ENCODE measurements around the gene ASPDH. TPM values are rescaled to one million over a fixed set of nuclear protein-coding genes. Genes with fewer than 3 reads are reported as not detected.

Gene ASPDH
- total and polyA plus RNA-seq, 2 of the 4 experiments (the other 2 are of a cell fraction), result not detected

DNA sequence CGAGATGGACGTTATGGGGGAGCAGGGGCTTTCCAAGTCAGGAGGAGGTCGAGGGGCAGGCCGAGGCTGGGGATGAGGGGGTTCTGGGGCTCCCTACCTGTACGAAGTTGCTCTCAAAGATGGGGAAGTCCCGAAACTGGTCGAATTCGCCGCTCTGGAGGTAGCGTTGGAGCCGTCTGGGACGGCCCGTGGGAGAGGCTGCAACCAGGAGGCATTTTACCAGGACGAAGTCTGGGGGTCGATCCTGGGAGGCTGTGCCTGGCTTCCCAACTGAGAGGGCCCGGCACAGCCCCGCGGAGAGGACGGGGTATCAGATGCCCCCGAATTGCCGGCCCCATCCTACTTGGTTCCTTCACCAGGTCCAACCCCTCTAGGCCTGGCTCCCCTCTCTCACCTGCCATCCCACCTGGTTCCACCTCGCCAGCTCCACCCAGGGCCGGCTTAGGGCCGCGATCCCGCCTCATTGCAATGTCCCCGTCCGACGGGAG lies 37.9 kb downstream of the ASPDH start (continued):
- TF ChIP-seq, protein P1, sequence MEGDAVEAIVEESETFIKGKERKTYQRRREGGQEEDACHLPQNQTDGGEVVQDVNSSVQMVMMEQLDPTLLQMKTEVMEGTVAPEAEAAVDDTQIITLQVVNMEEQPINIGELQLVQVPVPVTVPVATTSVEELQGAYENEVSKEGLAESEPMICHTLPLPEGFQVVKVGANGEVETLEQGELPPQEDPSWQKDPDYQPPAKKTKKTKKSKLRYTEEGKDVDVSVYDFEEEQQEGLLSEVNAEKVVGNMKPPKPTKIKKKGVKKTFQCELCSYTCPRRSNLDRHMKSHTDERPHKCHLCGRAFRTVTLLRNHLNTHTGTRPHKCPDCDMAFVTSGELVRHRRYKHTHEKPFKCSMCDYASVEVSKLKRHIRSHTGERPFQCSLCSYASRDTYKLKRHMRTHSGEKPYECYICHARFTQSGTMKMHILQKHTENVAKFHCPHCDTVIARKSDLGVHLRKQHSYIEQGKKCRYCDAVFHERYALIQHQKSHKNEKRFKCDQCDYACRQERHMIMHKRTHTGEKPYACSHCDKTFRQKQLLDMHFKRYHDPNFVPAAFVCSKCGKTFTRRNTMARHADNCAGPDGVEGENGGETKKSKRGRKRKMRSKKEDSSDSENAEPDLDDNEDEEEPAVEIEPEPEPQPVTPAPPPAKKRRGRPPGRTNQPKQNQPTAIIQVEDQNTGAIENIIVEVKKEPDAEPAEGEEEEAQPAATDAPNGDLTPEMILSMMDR (conservative IDR thresholded peaks at IDR 0.05; ENCODE audit: low read depth, low read length), result no peak

DNA sequence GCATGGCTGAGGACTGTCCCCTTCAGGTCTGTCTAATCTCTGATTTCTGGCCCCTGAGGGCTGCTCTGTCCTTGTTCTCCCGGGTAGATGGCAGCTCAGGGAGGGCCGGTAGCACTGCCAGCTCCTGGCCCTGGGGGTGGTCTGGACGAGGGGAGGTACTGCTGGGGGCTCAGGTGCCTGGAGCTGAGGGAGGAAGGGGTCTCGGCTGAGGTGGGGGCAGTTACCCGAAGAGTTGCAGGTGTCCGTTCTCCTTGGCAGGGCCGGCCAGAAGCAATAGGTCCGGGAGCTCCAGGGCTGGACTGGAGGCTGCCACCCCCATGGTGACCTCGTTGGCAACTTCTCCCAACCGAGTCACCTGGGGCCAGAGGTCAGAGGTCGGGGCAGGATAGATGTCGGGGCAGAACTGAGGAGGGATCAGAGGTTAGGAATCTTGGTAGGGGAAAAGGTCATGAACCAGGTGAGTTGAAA lies 38.6 kb downstream of the ASPDH start:
- Histone ChIP-seq H3K18ac (ENCODE audit: low read depth, low read length) (no peak overlapping the region), H4K91ac (ENCODE audit: insufficient read depth, low read depth, low read length) (no peak overlapping the region), H3K4me1 (ENCODE audit: control insufficient read depth, insufficient read depth, low read length) (0 out of 2 replicates have a peak, but pooled peaks cover 2% of the 10 kb centered on the region), H2AK5ac (ENCODE audit: low read depth, low read length) (no peak overlapping the region), H4K8ac (ENCODE audit: low read depth in 2 of 2, low read length in 2 of 2) (no peak overlapping the region; a peak in 1 of 4 replicates), H2BK5ac (ENCODE audit: low read depth, low read length, poor library complexity, severe bottlenecking) (no peak overlapping the region), H3K14ac (replicated peaks; ENCODE audit: low read depth, low read length) (no peak overlapping the region), H4K5ac (ENCODE audit: low read depth, low read length) (no peak overlapping the region), H2BK120ac (ENCODE audit: low read depth, low read length) (no peak overlapping the region), H3K4me3 (ENCODE audit: insufficient read depth, low read depth, low read length) (no peak overlapping the region), H3K9ac (ENCODE audit: low read depth, low read length) (no peak overlapping the region), H3K9me3 (ENCODE audit: control insufficient read depth, insufficient read depth, low read length) (no peaks in the 10 kb centered on the region), H3K36me3 (ENCODE audit: control insufficient read depth, insufficient read depth, low read length) (peaks cover 12% of the 10 kb centered on the region; the same call in 1 of the 2 replicates), H2AFZ (replicated peaks; ENCODE audit: low read length, poor library complexity) (no peak overlapping the region), H3K79me1 (ENCODE audit: low read depth in 1 of 2, low read length in 2 of 2) (peaks cover 16 to 27% of the 10 kb centered on the region in 2 experiments), H2BK15ac (ENCODE audit: low read depth, low read length) (no peak overlapping the region), H3K56ac (ENCODE audit: extremely low read depth, insufficient read depth, low read length) (no peak overlapping the region), H3K23ac (ENCODE audit: low read depth, low read length) (no peak overlapping the region), H3K9me1 (ENCODE audit: insufficient read depth, low read length) (peaks cover 5% of the 10 kb centered on the region; the same call in 1 of the 2 replicates), H3K4me2 (ENCODE audit: low read depth, low read length) (no peak overlapping the region), H3K4ac (ENCODE audit: low read depth, low read length) (no peak overlapping the region), H2BK20ac (ENCODE audit: low read depth, low read length) (no peak overlapping the region), H3K27me3 (ENCODE audit: control insufficient read depth, insufficient read depth, low read length) (no peaks in the 10 kb centered on the region), H2AK9ac (replicated peaks; ENCODE audit: low read depth, low read length, poor library complexity) (no peak overlapping the region), H3K27ac (ENCODE audit: insufficient read depth, low read length) (no peak overlapping the region), H4K20me1 (ENCODE audit: insufficient read depth, low read length) (peaks cover 12% of the 10 kb centered on the region)
- in situ Hi-C loops (cut with MboI; ENCODE audit: low sequenced_read_pairs) (no loop called here), intact Hi-C loops (cut with micrococcal nuclease) (loop anchor here (5.0 kb wide), 1 partner anchor 108 kb away; the partner anchor contains the start of gene NAPSA), dilution Hi-C loops (cut with HindIII; ENCODE audit: low sequenced_read_pairs, unreplicated experiment) (no loop called here)
- no peak for ATAC-seq (ENCODE audit: low read depth)
- BruUV-seq (replicated peaks), result no TSS peak
- TF ChIP-seq CHD1 (IDR thresholded peaks at IDR 0.05; ENCODE audit: low read depth, low read length) (no peak), MXI1 (IDR thresholded peaks at IDR 0.05; ENCODE audit: borderline replicate concordance, low read depth, low read length) (no peak), POLR2A (IDR thresholded peaks at IDR 0.05; ENCODE audit: low read depth, low read length) (no peak), RAD21 (IDR thresholded peaks at IDR 0.05; ENCODE audit: low read length) (no peak), BHLHE40 (IDR thresholded peaks at IDR 0.05; ENCODE audit: low read depth, low read length) (no peak), SMC3 (IDR thresholded peaks at IDR 0.05; ENCODE audit: low read depth, low read length) (no peak), RFX5 (IDR thresholded peaks at IDR 0.05; ENCODE audit: low read depth, low read length) (no peak)
- TF ChIP-seq, protein P2, sequence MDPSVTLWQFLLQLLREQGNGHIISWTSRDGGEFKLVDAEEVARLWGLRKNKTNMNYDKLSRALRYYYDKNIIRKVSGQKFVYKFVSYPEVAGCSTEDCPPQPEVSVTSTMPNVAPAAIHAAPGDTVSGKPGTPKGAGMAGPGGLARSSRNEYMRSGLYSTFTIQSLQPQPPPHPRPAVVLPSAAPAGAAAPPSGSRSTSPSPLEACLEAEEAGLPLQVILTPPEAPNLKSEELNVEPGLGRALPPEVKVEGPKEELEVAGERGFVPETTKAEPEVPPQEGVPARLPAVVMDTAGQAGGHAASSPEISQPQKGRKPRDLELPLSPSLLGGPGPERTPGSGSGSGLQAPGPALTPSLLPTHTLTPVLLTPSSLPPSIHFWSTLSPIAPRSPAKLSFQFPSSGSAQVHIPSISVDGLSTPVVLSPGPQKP (IDR thresholded peaks at IDR 0.05; ENCODE audit: borderline replicate concordance, low read depth, low read length), result no peak
- CTCF ChIA-PET, result no interaction called here
- WGBS, 2 experiments (ENCODE audit: extremely low coverage in 2 of 2, insufficient read length in 1 of 2), result 96% methylated on average over 5 of the region's 12 CpGs; no CpG with 5 or more reads in 1 of the 2 experiments
- POLR2A ChIA-PET (ENCODE audit: unreplicated experiment), result no interaction called here
- no peak for DNase-seq
